Activated effector memory CD4-positive, alpha-beta T cell treated with Interleukin-2 at 50 U/mL for 16 hours (primary cell): ENCODE measurements around the gene TXLNA.
"Not testable (repeated sequence)": the region's sequence is repeated elsewhere in the genome, so short reads cannot be mapped to it uniquely, and the experiment has no call there.

Experiments used
- DNase-seq: peaks from one replicate; pipeline ENCODE4 v3.0.0-alpha.2; 2020

TXLNA gene

DNA sequence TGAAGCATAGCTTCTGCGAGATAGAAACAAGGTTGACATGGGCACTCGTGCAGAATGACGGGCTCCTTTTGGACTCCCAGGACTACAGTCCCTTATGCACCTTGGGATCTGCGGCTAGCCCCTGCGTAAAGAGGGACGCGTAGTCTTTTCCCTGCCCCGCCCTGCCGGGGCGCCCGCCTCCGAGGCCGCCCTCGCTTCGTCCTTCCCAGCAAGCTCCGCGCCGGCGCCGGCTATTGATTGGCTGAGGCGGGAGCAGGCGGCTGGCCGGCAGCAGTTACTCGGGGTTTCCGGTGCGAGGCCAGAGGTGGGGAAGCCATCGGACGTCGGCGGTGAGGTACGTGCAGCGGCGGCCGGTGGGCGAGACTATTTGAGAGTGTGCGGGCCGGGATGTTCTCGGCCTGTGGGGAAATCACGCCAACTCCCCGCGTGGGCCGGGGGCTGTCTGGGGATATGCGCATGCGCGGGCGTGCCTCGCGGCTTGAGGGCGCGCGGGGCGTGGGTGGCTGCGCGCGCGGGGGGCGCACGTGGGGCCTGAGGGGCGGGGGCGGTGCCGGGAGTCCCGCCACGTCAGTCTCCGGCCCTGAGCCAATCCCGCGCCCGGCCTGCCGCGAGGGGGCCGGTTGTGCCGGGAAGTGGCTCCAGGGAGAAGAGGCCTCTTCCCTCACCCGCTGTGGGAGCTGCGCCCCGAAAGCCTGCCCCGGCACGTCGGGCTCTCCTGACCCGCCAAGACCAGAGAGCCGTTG lies at the start of gene TXLNA:
TXLNA (plus strand) TSS at position 233 of the 743 bp plus-strand sequence. CDS start 671 bp downstream, outside the sequence.
- DNase-seq, result peak; percentile 84

DNA sequence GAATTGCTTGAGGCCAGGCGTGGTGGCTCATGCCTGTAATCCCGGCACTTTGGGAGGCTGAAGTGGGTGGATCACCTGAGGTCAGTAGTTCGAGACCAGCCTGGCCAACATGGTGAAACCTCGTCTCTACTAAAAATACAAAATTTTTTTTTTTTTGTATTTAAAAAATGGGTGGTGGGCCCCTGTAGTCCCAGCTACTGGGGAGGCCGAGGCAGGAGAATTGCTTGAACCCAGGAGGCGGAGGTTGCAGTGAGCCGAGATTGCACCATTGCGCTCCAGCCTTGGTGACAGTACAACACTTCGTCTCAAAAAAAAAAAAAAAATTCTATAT lies 45.6 kb upstream of the TXLNA start:
- not testable (repeated sequence) for DNase-seq

DNA sequence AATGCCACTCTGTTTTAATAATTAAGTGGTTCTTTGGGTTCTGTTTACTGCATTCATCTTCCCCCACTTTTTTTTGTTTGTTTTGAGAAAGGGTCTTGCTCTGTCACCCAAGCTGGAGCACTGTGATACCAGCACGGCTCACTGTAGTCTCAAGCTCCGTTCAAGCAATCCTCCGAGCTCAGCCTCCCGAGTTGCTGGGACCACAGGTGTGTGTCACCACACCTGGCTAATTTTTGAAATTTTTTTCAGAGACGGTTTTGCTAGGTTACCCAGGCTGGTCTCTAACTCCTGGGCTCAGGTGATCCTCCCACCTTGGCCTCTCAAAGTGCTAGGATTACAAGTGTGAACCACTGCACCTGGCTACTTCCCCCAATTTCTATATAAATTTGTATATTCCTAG lies 42.4 kb upstream of the TXLNA start:
- no peak for DNase-seq

DNA sequence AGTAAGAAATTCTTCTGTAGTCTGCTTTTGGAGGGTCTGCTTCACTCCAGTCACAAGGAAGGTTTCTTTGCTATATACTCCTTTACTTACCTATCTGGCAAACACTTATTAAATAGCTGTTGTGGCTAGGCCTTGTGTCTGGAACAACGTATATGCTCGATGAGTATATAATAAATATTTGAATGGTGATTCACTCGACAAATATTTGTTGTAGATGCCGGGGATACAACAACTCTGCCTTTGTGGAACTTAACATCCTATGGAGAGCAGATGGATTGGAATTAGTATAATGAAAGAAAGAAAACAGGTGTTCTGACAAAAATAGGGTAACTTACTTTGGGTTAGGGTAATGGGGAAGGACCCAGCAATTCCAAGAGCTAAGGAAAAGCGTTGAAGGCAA lies 40.5 kb upstream of the TXLNA start:
- DNase-seq, result no peak

DNA sequence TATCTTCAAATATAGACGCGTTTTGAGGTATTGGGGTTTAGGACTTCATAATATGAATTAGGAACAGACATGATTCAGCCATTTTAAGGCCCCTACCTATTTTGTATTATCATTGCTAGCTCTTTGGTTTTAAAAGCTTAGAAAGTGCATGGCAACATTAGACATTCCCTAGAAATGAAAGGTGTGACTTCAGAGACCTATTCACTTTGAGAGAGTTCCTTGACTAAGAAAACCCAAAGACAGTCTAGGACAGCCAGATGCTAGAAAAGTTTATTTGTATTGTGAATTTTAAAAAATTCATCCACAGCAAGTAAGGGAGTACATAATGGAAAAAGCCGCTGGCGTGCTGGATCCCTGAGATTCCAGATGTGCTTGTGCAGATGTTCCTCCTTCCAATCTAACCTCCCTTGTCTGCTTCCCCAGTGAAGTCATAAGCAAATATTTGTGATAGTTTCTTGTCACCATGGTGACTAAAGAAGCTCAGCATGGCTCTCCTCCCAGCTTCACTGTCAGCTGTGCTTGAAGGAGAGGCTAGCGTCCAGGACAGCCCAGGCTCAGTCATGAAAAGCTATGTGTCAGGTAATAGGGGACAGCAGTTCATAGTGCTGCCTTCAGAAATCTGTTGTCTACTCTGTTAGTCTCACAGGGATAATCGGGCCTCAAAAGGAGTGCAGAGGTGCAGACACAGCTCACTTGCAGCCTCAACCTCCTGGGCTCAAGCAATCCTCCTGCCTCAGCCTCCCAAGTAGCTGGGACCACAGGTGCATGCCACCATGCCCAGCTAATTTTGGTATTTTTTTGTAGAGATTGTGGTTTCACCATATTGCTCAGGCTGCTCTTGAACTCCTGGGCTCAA lies 36.8 kb upstream of the TXLNA start:
- no peak for DNase-seq

DNA sequence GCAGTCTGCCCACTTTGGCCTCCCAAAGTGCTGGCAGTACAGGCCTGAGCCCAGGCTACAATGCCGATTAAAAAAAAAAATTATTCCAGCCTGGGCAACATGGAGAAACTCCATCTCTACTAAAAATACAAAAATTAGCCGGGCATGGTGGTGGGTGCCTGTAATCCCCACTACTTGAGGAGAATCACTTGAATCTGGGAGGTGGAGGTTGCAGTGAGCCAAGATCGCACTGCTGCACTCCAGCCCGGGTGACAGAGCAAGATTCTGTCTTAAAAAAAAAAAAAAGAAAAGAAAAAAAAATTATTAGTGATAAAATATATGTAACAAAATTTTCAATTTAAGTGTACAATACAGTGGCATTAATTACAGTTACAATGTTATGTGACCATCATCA lies 36.2 kb upstream of the TXLNA start:
- DNase-seq, result not testable (repeated sequence)

DNA sequence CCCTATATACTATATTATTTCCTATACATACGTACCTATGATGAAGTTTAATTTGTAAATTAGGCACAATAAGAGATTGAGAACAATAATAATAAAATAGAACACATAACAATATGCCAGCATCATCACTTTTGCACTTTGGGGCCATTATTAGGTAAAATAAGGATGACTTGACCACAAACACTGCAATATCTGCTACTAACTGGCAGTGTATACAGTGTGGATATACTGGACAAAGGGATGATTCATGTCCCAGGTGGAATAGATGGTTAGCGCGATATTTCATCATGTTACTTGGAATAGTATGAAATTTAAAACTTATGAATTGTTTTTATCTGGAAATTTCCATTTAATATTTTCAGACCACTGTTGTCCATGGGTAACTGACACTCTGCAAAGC lies 35.4 kb upstream of the TXLNA start:
- no peak for DNase-seq

DNA sequence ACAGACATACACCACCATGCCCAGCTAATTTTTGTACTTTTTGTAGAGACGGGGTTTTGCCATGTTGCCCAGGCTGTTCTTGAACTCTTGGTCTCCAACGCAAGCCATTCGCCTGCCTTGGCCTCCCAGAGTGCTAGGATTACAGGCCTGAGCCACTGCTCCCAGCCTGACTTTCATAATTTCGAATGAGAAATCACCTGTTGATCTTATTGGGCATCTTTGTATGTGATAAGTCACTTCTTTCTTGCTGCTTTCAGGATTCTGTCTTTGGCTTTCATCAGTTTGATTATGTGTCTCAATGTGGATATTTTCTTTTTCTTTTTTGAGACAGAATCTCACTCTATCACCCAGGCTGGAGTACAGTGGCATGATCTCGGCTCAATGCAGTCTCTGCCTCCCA lies 31.7 kb upstream of the TXLNA start:
- not testable (repeated sequence) for DNase-seq

DNA sequence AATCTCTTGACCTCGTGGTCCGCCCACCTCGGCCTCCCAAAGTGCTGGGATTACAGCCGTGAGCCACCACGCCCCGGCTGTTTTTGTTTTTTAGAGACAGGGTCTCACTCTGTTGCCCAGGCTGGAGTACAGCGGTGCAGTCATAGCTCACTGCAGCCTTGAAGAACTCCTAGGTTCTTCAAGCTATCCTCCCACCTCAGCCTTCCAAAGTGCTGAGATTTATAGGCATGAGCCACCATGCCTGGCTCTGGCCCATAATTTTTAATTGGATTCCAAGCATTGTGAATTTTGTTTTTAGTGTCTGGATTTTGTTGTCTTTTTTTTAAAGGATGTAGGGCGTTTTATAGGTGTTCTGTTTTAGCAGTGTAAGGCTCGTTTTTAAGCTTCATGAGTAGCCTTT lies 28.6 kb upstream of the TXLNA start:
- DNase-seq, result no peak

DNA sequence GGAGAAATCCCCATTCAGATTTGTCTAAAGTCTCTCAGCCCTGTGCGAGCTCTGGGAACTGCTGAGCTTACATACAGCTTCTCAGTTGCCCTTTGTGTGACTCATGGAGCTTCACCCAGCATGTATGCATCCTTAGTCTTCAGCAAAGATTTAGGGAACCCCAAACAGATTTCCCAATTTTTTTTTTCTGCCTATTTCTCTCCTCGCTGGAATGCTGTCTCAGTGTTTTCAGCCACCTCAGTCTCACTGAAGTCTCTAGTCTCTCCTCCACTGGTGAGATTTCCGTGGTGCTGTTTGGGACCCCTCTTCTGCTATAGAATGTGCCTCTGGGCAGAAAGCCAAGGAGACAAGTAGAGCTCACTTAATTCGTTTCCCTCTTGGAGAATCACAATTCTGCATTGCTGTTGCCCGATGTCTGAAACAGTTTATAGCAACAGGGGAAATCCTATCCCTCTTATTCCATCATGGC lies 28.1 kb upstream of the TXLNA start:
- DNase-seq, result no peak

DNA sequence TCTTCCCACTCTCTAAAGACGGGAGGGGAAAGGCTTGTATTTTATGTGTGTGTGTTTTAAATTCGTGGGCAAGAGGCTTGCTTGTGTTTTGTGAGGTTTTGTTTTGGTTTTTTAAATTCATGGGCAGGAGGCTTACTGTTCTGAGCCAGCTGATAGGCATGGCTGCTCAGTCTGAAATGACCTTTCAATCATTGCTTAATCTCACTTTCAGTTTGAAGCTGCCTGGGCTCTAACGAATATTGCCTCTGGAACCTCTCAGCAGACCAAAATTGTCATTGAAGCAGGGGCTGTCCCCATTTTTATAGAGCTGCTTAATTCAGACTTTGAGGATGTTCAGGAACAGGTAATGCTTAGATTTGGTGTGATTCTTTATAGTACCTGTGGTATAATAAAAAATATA lies 20.3 kb upstream of the TXLNA start:
- no peak for DNase-seq

DNA sequence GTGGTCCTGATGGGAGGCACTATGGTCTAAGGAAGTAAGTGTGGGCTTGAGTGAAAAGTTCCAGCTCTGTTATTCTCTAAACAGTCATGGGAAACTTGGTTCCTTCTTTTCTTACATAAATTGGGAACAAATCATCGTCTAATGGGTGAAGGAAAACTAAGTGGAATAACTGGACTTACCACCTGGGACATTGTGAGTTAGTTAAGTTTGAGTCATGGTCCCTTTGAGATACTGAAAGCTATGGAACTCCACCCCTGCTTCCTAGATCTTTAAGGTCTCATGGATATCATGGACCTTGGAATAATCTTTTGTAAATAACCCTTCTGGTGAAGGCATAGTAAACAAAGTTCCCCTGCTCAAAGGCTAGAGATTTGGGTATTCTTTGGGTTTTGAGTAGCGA lies 16.1 kb upstream of the TXLNA start:
- DNase-seq, result no peak

DNA sequence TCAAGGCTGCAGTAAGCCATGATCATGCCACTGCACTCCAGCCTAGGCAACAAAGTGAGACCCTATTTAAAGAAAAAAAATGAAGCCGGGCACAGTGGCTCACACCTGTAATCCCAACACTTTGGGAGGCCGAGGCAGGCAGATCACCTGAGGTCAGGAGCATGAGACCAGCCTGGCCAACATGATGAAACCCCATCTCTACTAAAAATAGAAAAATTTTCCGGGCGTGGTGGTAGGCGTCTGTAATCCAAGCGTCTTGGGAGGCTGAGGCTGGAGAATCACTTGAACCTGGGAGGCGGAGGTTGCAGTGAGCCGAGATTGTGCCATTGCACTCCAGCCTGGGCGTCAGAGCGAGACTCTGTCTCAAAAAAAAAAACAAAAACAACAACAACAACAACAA lies 13.8 kb upstream of the TXLNA start:
- DNase-seq, result not testable (repeated sequence)

DNA sequence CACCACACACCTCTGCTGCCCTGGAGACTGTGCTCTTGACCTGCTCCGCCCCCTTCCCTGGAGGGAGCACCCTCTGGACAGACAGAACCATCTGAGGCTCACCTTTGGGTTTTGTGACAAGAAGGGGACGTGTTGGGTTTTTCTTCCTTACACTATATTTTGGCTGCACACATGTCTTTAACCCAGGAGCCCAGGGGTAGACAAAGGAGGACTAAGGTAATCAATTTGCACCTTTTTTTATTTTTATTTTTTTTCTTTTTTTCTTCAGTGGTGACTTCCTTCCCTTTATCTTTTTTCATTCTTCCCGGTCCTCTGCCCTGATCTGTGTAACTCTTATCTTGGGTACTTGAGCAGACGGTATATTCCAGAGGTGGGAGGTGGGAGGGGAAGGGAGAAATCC lies 8.5 kb upstream of the TXLNA start:
- no peak for DNase-seq

DNA sequence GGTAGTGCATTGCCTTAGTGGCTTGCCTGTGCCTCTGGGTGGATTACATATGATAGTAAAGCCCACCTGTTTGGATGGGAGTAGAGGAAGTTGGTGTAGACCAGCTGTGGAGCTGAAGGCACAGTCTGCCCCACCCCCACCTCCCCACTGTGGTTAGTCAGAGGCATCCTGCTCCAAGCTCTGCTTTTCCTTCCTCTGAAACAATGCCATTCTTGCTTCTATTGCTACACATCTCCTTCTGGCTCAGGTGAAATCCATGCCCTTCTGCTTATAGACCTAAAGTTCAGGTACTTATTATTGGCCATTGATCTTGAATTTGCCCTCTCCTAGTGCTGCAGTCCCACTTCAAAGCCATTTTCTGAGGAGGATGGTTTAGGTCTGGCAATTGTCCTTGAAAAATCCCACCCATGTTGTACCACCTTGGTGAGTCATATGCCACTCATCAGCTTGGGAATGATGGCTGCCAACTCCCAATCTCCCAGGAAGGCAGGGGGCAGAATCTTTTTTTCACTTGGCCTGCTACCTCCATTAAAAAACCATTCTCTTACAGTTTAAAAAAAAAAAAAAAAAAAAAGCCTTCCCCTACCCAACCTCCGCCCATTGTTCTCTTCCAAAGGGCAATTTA lies 6.7 kb upstream of the TXLNA start:
- DNase-seq, result no peak

DNA sequence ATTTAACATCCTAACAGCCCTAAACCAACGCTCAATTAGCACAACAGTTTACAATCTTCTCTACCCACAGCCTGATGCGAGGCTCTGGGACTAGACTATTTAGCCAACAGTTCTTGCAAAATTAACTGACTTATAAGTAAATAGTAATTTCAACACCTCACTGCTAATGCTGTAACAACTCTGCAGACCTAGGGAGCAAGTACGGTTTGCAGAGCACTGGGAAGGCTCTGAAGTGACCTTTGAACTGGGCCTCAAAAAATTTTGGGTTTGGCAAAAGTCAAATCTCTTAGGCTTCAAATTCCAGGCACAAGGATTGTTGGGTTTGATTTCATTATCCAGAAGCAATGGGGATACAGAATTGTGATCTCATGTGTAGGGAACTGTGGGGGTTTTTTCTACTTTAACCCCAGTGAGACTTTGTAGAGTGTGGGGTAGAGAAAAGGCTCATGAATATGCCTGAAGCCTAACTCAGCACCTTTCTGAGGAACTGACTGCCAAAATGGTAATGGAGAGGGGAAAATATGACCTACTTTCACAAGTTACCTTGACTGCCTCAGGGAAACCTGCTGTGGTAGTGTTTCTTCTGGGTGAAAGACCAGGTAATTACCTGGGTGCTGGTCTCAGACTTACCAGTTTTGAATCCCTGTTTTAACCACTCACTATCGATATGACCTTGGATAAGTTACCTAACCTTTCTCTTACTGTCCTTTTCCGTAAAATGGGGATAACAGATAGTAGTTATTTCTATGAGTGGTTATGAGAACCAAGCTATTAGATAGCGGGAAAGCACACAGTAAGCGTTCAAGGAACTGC lies 889 bp upstream of the TXLNA start:
- DNase-seq, result no peak

DNA sequence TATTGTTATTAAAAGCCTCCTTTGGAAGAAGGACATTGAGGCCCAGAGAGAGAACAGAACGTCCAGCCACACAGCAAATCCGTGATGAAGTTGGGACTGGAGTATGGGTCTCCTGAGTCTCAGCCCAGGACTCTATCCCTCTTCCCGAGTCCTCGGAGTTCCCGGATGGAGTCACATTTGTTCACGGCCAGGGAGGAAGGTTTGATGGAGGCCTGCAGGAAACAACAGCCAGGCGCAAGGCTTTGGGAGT lies 357 bp upstream of the TXLNA start:
- no peak for DNase-seq

DNA sequence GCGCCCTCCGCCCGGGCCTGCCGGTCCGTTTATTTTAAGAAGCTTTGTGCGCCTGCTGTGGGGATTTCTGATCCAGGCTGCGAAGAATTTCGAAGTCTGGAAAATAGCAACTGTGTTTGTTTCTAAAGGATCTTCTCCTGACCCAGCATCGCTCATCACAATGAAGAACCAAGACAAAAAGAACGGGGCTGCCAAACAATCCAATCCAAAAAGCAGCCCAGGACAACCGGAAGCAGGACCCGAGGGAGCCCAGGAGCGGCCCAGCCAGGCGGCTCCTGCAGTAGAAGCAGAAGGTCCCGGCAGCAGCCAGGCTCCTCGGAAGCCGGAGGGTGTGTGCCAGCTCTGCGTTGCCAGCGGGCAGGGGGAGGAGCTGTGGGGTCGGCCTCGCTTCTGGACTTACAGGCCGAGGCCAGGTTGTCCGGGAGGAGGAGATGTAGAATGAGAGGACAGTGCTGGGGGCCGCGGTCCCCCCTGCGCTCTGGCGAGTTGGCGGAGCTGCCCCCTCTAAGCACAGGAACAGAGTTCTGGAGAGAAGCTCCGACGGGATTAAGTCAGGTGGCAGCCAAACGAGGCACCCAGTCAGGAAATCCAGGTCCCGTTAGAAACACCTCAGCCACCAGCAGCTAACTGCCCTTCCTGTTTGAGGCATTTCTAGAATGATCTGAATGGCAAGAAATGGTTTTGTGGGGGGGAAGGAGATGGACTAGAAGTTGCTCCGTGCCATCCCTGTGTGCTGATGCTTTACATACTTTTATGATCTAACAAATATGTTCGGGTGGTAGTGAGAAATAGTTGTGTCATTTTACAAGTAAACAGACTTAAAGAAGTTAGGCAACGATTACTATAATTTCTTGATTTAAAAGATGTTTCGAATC lies 948 bp downstream of the TXLNA start:
- DNase-seq, result peak; percentile 10

DNA sequence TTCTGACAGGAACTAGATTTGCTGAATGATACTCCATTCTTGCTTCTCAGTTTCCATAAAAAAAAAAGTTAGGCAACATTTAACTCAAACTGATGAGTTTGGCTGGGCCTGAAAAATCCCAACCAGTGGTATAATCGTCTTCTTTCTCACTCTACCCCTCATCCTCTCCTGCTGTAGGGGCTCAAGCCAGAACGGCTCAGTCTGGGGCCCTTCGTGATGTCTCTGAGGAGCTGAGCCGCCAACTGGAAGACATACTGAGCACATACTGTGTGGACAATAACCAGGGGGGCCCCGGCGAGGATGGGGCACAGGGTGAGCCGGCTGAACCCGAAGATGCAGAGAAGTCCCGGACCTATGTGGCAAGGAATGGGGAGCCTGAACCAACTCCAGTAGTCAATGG lies 1.6 kb downstream of the TXLNA start:
- DNase-seq, result no peak

DNA sequence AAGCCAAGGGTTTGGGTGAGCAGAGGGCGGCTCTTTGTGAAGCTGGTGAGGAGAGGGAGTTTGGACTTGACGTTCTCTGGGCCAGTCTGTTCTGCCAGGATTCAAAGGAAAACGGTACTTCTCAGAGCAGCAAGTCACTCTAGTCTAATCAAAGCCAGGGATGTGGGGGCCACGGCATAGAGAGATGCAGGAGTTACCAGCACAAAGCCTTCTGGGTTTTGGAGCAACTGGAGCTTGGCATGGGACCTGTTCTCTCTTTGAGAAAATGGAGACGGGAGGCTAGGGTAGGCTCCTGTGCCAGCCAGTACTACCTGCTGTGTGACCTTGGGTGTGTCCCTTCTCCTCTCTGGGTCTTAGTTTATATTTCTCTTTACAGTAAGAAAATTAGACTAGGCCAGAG lies 2.1 kb downstream of the TXLNA start:
- no peak for DNase-seq

DNA sequence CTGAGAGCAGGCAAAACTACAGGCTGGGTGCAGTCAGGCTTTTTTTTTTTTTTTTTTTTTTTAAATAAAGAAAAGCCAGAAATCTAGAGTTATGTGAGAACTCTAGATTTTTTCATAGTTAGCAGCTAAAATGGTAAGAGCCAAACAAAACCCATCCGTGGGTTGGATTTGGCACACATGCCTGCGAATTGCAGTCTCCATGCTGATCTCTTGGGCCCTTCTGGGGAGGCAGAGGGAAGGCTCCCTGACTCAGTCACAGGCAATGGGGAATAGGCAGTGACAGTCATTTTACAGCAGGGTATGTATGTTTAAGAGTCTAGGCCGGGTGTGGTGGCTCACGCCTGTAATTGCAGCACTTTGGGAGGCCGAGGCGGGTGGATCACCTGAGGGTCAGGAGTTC lies 2.6 kb downstream of the TXLNA start:
- no peak for DNase-seq

DNA sequence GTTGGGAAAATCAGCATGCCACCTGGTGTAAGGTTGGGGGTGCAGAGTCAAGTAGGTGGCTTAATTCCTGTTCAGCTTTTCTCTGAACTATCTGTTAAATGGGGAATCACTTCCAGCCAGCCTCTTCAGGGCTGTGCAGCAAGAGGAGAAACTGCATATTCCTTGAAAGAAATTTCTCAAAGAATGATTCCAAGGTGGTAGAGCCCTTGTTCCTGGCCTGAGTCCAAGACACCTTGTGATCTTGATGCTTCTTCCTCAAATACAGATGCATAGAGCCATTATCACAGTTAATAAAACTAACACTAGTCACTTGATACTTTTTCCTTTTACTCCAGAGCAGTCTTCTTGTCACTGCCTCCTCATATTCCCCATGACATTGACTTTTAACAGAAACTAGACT lies 5.2 kb downstream of the TXLNA start:
- DNase-seq, result no peak
